Breast epithelium (tissue), 4 donors: Measurements from ENCODE around the gene FEM1C. TPM values are rescaled to one million over a fixed set of nuclear protein-coding genes. Genes with fewer than 3 reads are reported as not detected.
A peak's percentile ranks its signal among the peaks of the same experiment; 100 is the strongest.

Experiments
- DNase-seq, 2 donors: peaks; one replicate each; pipeline ENCODE4 v3.0.0-alpha.2; 2019; ENCODE audit warnings: low spot score in 2 of 2
- H3K27ac ChIP-seq, 2 donors: fragments of 200-600 bp; sonication (generic) in 1 of 2; one replicate each; pipeline ENCODE4 v1.5.1; 2016 to 2019; ENCODE audit warnings: mild to moderate bottlenecking in 1 of 2
- H3K27me3 ChIP-seq, 2 donors: fragments of 200-600 bp; sonication (generic) in 1 of 2; one replicate each; pipeline versions ENCODE4 v1.5.1 to v1.6.0; 2017 to 2019; ENCODE audit warnings: control low read depth in 1 of 2, mild to moderate bottlenecking in 1 of 2
- H3K36me3 ChIP-seq: fragments of 200-600 bp; one replicate; pipeline ENCODE4 v1.5.1; 2019
- H3K4me1 ChIP-seq, 2 donors: fragments of 200-600 bp; sonication (generic); one replicate each; pipeline ENCODE4 v1.5.1; 2016 to 2019; ENCODE audit warnings: control low read depth in 1 of 2
- H3K4me3 ChIP-seq, 3 donors: fragments of 200-600 bp; sonication (generic); 1 replicate in 2 of 3; 2 replicates in 1 of 3; pipeline ENCODE4 v1.5.1; 2016 to 2019; ENCODE audit warnings: mild to moderate bottlenecking in 3 of 3, moderate library complexity in 2 of 3
- H3K9me3 ChIP-seq, 2 donors: fragments of 200-600 bp; sonication (generic) in 1 of 2; one replicate each; pipeline ENCODE4 v1.5.1; 2016 to 2019; ENCODE audit warnings: control low read depth in 1 of 2
- CTCF ChIP-seq, 3 donors: fragments of 450-650 bp; IDR thresholded peaks; one replicate each; pipeline ENCODE4 v1.5.1; 2016 to 2017; ENCODE audit warnings: antibody characterized with exemption in 3 of 3, mild to moderate bottlenecking in 3 of 3, moderate library complexity in 3 of 3
- POLR2A ChIP-seq: fragments of 450-650 bp; IDR thresholded peaks from one replicate; pipeline ENCODE4 v1.6.1; 2016; ENCODE audit warnings: antibody characterized with exemption, mild to moderate bottlenecking, moderate library complexity
- POLR2AphosphoS5 ChIP-seq, 3 donors: sonication (generic); formaldehyde crosslinking; IDR thresholded peaks; one replicate each; pipeline ENCODE4 v1.6.1; 2017; ENCODE audit warnings: antibody characterized with exemption in 3 of 3
- intact Hi-C: fragments of 100-400 bp; cut with DNase I; formaldehyde crosslinking; loops from one replicate; pipeline ENCODE4 v1.15.1; 2023; ENCODE audit warnings: low total_unique reads
- total RNA-seq, 3 donors: library from RNA; depleted of rRNA; stranded (reverse); fragments of >200 nt; gene quantifications; one replicate each; pipeline ENCODE4 v1.1.0, GENCODE V29; 2016

FEM1C gene
- 10 to 100 TPM; 19.3 to 30.6 (median 23.7) TPM for total RNA-seq

DNA sequence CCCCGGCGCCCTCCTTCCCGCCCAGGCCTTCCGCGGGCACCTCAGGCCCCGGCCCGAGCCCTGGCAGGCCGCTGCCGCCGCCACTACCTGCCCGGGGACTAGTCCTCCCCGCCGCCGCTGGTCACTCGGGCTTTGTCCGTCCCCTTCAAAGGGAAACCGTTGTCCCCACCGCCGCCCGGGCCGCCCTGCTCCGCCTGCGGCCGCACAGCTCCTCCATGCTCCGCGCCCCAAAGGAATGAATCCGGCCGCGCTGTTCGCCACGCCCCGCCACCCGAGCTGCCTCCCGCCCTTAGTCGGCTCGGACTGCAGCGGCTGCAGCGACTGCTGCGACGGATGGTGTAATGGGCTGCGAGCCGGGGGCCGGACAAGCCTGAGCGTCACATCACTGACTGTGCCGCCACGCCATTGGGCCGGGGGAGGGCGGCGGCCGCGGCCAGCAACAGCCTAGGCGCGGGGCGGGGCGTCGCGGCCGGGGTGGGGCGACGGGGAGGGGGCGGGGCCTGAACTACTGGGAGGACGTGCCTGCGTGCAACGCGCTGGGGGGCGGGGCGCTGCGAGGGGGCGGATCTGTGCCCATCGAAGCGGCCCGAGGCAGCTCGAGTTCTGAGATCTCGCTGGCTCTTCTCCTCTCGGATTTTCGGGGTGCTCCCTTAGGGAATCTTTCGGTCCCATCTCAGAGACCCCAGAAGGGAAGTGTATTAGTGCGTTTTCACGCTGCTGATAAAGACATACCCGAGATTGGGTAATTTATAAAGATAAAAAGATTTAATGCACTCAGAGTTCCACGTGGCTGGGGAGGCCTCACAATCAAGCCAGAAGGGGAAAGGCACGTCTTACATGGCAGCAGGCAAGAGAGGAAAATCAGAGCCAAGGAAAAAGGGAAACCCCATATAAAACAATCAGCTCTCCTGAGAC, at the start of gene FEM1C:
FEM1C (minus strand) TSS at position 340 of the 915 bp plus-strand sequence. CDS start 1,282 bp downstream, outside the sequence.
- Histone ChIP-seq H3K27ac (peak within 1 kb of the TSS; percentile 99 to 100), H3K36me3 (no peaks in the 10 kb centered on the region), H3K9me3 (peaks cover 5 to 10% of the 10 kb centered on the region in 2 donors), H3K4me1 (peaks cover 0 to 11% of the 10 kb centered on the region in 2 donors), H3K27me3 (no peaks in the 10 kb centered on the region), H3K4me3 (peak within 1 kb of the TSS; percentile 85 to 96 (median 90))
- peak; percentile 96 for DNase-seq
- intact Hi-C loops: no loop called here
- TF ChIP-seq CTCF (IDR thresholded peaks at IDR 0.05) (no peak), POLR2A (peak; percentile 93), POLR2AphosphoS5 (IDR thresholded peaks at IDR 0.05) (peak; percentile 98 to 99 (median 98))

- TF ChIP-seq POLR2A (no peak), CTCF (IDR thresholded peaks at IDR 0.05) (no peak), POLR2AphosphoS5 (IDR thresholded peaks at IDR 0.05) (no peak)
- no peak overlapping the region for H3K27ac ChIP-seq
- H3K4me3 ChIP-seq: no peak overlapping the region
- intact Hi-C loops: loop anchor here (10.0 kb wide), 1 partner anchor 284 kb away; no protein-coding TSS in a partner anchor
- no peaks in the 10 kb centered on the region for H3K27me3 ChIP-seq
- DNase-seq: no peak
- H3K36me3 ChIP-seq: no peaks in the 10 kb centered on the region
- no peaks in the 10 kb centered on the region for H3K9me3 ChIP-seq
- no peaks in the 10 kb centered on the region for H3K4me1 ChIP-seq
These were observed 44.5 kb upstream of the FEM1C start for GRCh38 chr5:115589043-115589442.

GRCh38 chr5:115588640-115589039, 44.1 kb upstream of the FEM1C start:
- Histone ChIP-seq H3K4me3 (no peak overlapping the region), H3K27me3 (no peaks in the 10 kb centered on the region), H3K36me3 (no peaks in the 10 kb centered on the region), H3K4me1 (no peaks in the 10 kb centered on the region), H3K27ac (no peak overlapping the region), H3K9me3 (no peaks in the 10 kb centered on the region)
- intact Hi-C loops: loop anchor here (10.0 kb wide), 1 partner anchor 284 kb away; no protein-coding TSS in a partner anchor
- no peak for DNase-seq
- TF ChIP-seq POLR2A (no peak), POLR2AphosphoS5 (IDR thresholded peaks at IDR 0.05) (no peak), CTCF (IDR thresholded peaks at IDR 0.05) (no peak)

- Histone ChIP-seq H3K9me3 (no peaks in the 10 kb centered on the region), H3K4me1 (no peaks in the 10 kb centered on the region), H3K4me3 (no peak overlapping the region), H3K27me3 (no peaks in the 10 kb centered on the region), H3K36me3 (no peaks in the 10 kb centered on the region), H3K27ac (no peak overlapping the region)
- peak in 2 of 3 donors; percentile 50 to 57 for TF ChIP-seq CTCF (IDR thresholded peaks at IDR 0.05)
- no peak for TF ChIP-seq POLR2AphosphoS5 (IDR thresholded peaks at IDR 0.05)
- TF ChIP-seq POLR2A: no peak
- no peak for DNase-seq
- intact Hi-C loops: loop anchor here (10.0 kb wide), 1 partner anchor 282 kb away; no protein-coding TSS in a partner anchor
These were observed 42.1 kb upstream of the FEM1C start for GRCh38 chr5:115586525-115587146.

GRCh38 chr5:115585265-115585664, 40.7 kb upstream of the FEM1C start:
- H3K36me3 ChIP-seq: no peaks in the 10 kb centered on the region
- intact Hi-C loops: loop anchor here (10.0 kb wide), 1 partner anchor 280 kb away; no protein-coding TSS in a partner anchor
- no peak overlapping the region for H3K27ac ChIP-seq
- H3K27me3 ChIP-seq: no peaks in the 10 kb centered on the region
- H3K9me3 ChIP-seq: no peaks in the 10 kb centered on the region
- H3K4me3 ChIP-seq: no peak overlapping the region
- no peaks in the 10 kb centered on the region for H3K4me1 ChIP-seq
- no peak for DNase-seq
- TF ChIP-seq POLR2A: no peak
- no peak for TF ChIP-seq POLR2AphosphoS5 (IDR thresholded peaks at IDR 0.05)
- TF ChIP-seq CTCF (IDR thresholded peaks at IDR 0.05): no peak
